B cell (primary cell): ENCODE data around the gene HOXA3. TPM values are rescaled to one million over a fixed set of nuclear protein-coding genes. Genes with fewer than 3 reads are reported as not detected.
A peak's percentile ranks its signal among the peaks of the same experiment; 100 is the strongest.

ENCODE experiments used
- ATAC-seq: fragments of 200-7000 bp; cut with Tn5 transposase; one replicate; pipeline ENCODE4 v1.10.0; 2021; ENCODE audit warnings: low read depth, mild to moderate bottlenecking, moderate number of reproducible peaks, moderate library complexity
- CTCF ChIA-PET: fragments of 350-600 bp; sonication (Branson Sonifier 250); formaldehyde crosslinking; loops from one replicate; lab custom pipeline; 2021; ENCODE audit warnings: antibody characterized with exemption, inconsistent platforms; lab: Charles Lee
- POLR2A ChIA-PET: fragments of 350-600 bp; sonication (Branson Sonifier 250); formaldehyde crosslinking; loops from one replicate; lab custom pipeline; 2021; ENCODE audit warnings: antibody characterized with exemption; lab: Charles Lee
- DNase-seq: peaks from one replicate; pipeline ENCODE4 v3.0.0; 2013
- H2AFZ ChIP-seq: 2 replicates; pipeline ENCODE4 v1.6.1; 2012; ENCODE audit warnings: mild to moderate bottlenecking, low read depth, low read length; ENCODE audit not compliant: insufficient read depth, poor library complexity, severe bottlenecking
- H3K27ac ChIP-seq, 2 donors: 1 replicate in 1 of 2; 2 replicates in 1 of 2; pipeline ENCODE4 v1.5.1; 2012 to 2013; ENCODE audit warnings: low read length in 2 of 2, mild to moderate bottlenecking in 2 of 2, moderate library complexity in 1 of 2
- H3K27me3 ChIP-seq, 4 experiments: fragments of 200-600 bp in 1 of 4; sonication (generic) in 1 of 4; replicated peaks in 1 of 4; 1 replicate in 2 of 4; 2 replicates in 2 of 4; pipeline versions ENCODE4 v1.6.1 to v1.7.0; 2013 to 2016; ENCODE audit warnings: low read length in 3 of 4, mild to moderate bottlenecking in 2 of 4, mixed read lengths in 1 of 4, moderate library complexity in 1 of 4; ENCODE audit not compliant: insufficient read depth in 4 of 4, control insufficient read depth in 3 of 4; ENCODE audit errors: control extremely low read depth in 1 of 4
- H3K36me3 ChIP-seq, 2 experiments: replicated peaks in 1 of 2; 1 replicate in 1 of 2; 2 replicates in 1 of 2; pipeline versions ENCODE4 v1.6.1 to v1.7.1; 2013; ENCODE audit warnings: low read length in 1 of 2; ENCODE audit not compliant: insufficient read depth in 2 of 2, control insufficient read depth in 1 of 2; ENCODE audit errors: control extremely low read depth in 1 of 2, extremely low read depth in 1 of 2
- H3K4me1 ChIP-seq, 2 donors: fragments of 200-600 bp in 1 of 2; sonication (generic) in 1 of 2; 1 replicate in 1 of 2; 2 replicates in 1 of 2; pipeline versions ENCODE4 v1.5.1 to v1.6.1; 2013 to 2017; ENCODE audit warnings: low read length in 2 of 2; ENCODE audit not compliant: control insufficient read depth in 2 of 2, insufficient read depth in 2 of 2
- H3K4me2 ChIP-seq: replicated peaks from 2 replicates; pipeline ENCODE3; 2012; ENCODE audit warnings: mild to moderate bottlenecking, low read depth, low read length; ENCODE audit not compliant: poor library complexity, severe bottlenecking
- H3K4me3 ChIP-seq, 5 experiments: fragments of 200-600 bp in 1 of 5; sonication (generic) in 1 of 5; 1 replicate in 3 of 5; 2 replicates in 2 of 5; pipeline versions ENCODE4 v1.5.1 to v1.7.0; 2011 to 2016; ENCODE audit warnings: low read length in 4 of 5, mild to moderate bottlenecking in 4 of 5, low read depth in 2 of 5, control low read depth in 1 of 5, moderate library complexity in 1 of 5; ENCODE audit not compliant: insufficient read depth in 1 of 5; ENCODE audit errors: control extremely low read depth in 1 of 5, extremely low read depth in 1 of 5
- H3K79me2 ChIP-seq: fragments of 200-600 bp; sonication (generic); one replicate; pipeline ENCODE4 v1.6.0; 2016; ENCODE audit warnings: low read length; ENCODE audit not compliant: control insufficient read depth, insufficient read depth
- H3K9ac ChIP-seq: fragments of 200-600 bp; sonication (generic); 2 replicates; pipeline ENCODE4 v1.6.1; 2017; ENCODE audit warnings: mild to moderate bottlenecking, low read length, moderate library complexity
- H3K9me3 ChIP-seq, 3 donors: one replicate each; pipeline versions ENCODE4 v1.6.1 to v1.7.1; 2013; ENCODE audit warnings: low read length in 2 of 3; ENCODE audit not compliant: control insufficient read depth in 2 of 3, insufficient read depth in 1 of 3; ENCODE audit errors: control extremely low read depth in 1 of 3
- H4K20me1 ChIP-seq: 2 replicates; pipeline ENCODE4 v1.6.0; 2012; ENCODE audit warnings: mild to moderate bottlenecking, low read length; ENCODE audit not compliant: insufficient read depth, control insufficient read depth, poor library complexity, severe bottlenecking
- H3K27ac Mint-ChIP-seq: one replicate; pipeline ENCODE4 v1.8.0; 2021; ENCODE audit warnings: mixed read lengths
- H3K27me3 Mint-ChIP-seq: one replicate; pipeline ENCODE4 v1.8.0; 2021; ENCODE audit warnings: mixed read lengths
- H3K4me1 Mint-ChIP-seq: one replicate; pipeline ENCODE4 v1.8.0; 2021; ENCODE audit warnings: mixed read lengths
- H3K4me3 Mint-ChIP-seq: one replicate; pipeline ENCODE4 v1.8.0; 2021; ENCODE audit warnings: mixed read lengths
- H3K9me3 Mint-ChIP-seq: one replicate; pipeline ENCODE4 v1.8.0; 2022; ENCODE audit warnings: mixed read lengths; ENCODE audit not compliant: insufficient read depth
- CTCF ChIP-seq: fragments of 200-600 bp; IDR thresholded peaks from one replicate; pipeline ENCODE4 v1.8.0; 2022; ENCODE audit warnings: antibody characterized with exemption, mild to moderate bottlenecking
- EZH2 ChIP-seq: IDR thresholded peaks from 2 replicates; pipeline ENCODE4 v1.6.1; 2012; ENCODE audit warnings: borderline replicate concordance, low read depth, mild to moderate bottlenecking, moderate library complexity, low read length; ENCODE audit not compliant: insufficient read depth, poor library complexity, severe bottlenecking
- WGBS: methylation state at CpG from one replicate; pipeline ENCODE4 v1.1.5; 2013; ENCODE audit warnings: missing lambda C conversion rate; ENCODE audit not compliant: insufficient coverage; 5-methylcytosine and 5-hydroxymethylcytosine counted together
- intact Hi-C: fragments of 100-400 bp; cut with micrococcal nuclease; formaldehyde crosslinking; loops from one replicate; pipeline ENCODE4 v1.10.0; 2022
- polyA plus RNA-seq: library from polyadenylated mRNA; depleted of rRNA; stranded (reverse); fragments of >200 nt; gene quantifications from 2 replicates; pipeline ENCODE4 v1.2.3, GENCODE V29; 2012
- total RNA-seq, 2 donors: library from RNA; stranded (reverse); fragments of 120-200 nt in 1 of 2; gene quantifications; 1 replicate in 1 of 2; 2 replicates in 1 of 2; pipeline versions ENCODE4 v1.2.3 to v1.2.4, GENCODE V29; 2013 to 2022

Gene HOXA3
- total and polyA plus RNA-seq, 2 donors (not counting 1 experiment from before 2014, with no cell fraction given) = 0.07 TPM; not detected in 1

GRCh38 chr7:27143950-27144780, 8.2 kb downstream of the HOXA3 start:
- no peak overlapping the region for H3K4me3 ChIP-seq
- intact Hi-C loops = no loop called here
- H3K36me3 ChIP-seq = no peaks in the 10 kb centered on the region
- H3K4me1 Mint-ChIP-seq = peaks cover 17% of the 10 kb centered on the region
- TF ChIP-seq CTCF (peak; percentile 24), EZH2 (no peak)
- no peak for DNase-seq
- peaks cover 19 to 21% of the 10 kb centered on the region in 2 donors for H3K4me1 ChIP-seq
- peaks cover 57% of the 10 kb centered on the region for H3K27me3 Mint-ChIP-seq
- H3K79me2 ChIP-seq = no peaks in the 10 kb centered on the region
- H4K20me1 ChIP-seq = no peaks in the 10 kb centered on the region
- H3K9me3 Mint-ChIP-seq = no peaks in the 10 kb centered on the region
- ChIA-PET CTCF (interaction anchor here (1.0 to 1.7 kb wide), 6 partner anchors 13 to 461 kb away, joined by 3 to 7 read pairs (median 3); no protein-coding TSS in a partner anchor), POLR2A (no interaction called here)
- H3K27ac ChIP-seq = no peak overlapping the region
- no peak for ATAC-seq
- no peak overlapping the region for H3K27ac Mint-ChIP-seq
- peaks cover 0 to 67% (median 37%) of the 10 kb centered on the region in 4 experiments for H3K27me3 ChIP-seq
- H3K4me3 Mint-ChIP-seq = no peak overlapping the region
- no peak overlapping the region for H3K9ac ChIP-seq
- H3K4me2 ChIP-seq = peak overlapping the region; percentile 17
- peaks cover 0 to 59% (median 0%) of the 10 kb centered on the region in 3 donors for H3K9me3 ChIP-seq
- 90% methylated on average over 26 of the region's 40 CpGs for WGBS
- no peak overlapping the region for H2AFZ ChIP-seq
